Central memory CD8-positive, alpha-beta T cell (primary cell): ENCODE data around the gene FAM131A.
"Not testable (repeated sequence)": the region's sequence is repeated elsewhere in the genome, so short reads cannot be mapped to it uniquely, and the experiment has no call there.

Experiments
- ATAC-seq: fragments of 150-1000 bp; cut with Tn5 transposase; replicated peaks from 2 replicates; pipeline ENCODE4 v1.10.0; 2022; ENCODE audit warnings: mild to moderate bottlenecking, moderate FRiP score, moderate number of reproducible peaks; ENCODE audit not compliant: poor library complexity, severe bottlenecking; ENCODE audit errors: extremely low read depth
- DNase-seq, 2 donors: peaks; one replicate each; pipeline ENCODE4 v3.0.0; 2021; ENCODE audit warnings: low spot score in 2 of 2
- H3K27ac Mint-ChIP-seq: one replicate; pipeline ENCODE4 v1.8.0; 2022; ENCODE audit warnings: low read depth, mild to moderate bottlenecking, moderate library complexity, mixed read lengths
- H3K27me3 Mint-ChIP-seq: one replicate; pipeline ENCODE4 v1.8.0; 2022; ENCODE audit warnings: mixed read lengths
- H3K36me3 Mint-ChIP-seq: one replicate; pipeline ENCODE4 v1.8.0; 2022; ENCODE audit warnings: mild to moderate bottlenecking, moderate library complexity, mixed read lengths; ENCODE audit not compliant: insufficient read depth
- H3K4me1 Mint-ChIP-seq: one replicate; pipeline ENCODE4 v1.8.0; 2022; ENCODE audit warnings: mixed read lengths
- H3K4me3 Mint-ChIP-seq: one replicate; pipeline ENCODE4 v1.8.0; 2022; ENCODE audit warnings: mild to moderate bottlenecking, moderate library complexity, mixed read lengths
- H3K9me3 Mint-ChIP-seq: one replicate; pipeline ENCODE4 v1.8.0; 2022; ENCODE audit warnings: mixed read lengths

Gene FAM131A

DNA sequence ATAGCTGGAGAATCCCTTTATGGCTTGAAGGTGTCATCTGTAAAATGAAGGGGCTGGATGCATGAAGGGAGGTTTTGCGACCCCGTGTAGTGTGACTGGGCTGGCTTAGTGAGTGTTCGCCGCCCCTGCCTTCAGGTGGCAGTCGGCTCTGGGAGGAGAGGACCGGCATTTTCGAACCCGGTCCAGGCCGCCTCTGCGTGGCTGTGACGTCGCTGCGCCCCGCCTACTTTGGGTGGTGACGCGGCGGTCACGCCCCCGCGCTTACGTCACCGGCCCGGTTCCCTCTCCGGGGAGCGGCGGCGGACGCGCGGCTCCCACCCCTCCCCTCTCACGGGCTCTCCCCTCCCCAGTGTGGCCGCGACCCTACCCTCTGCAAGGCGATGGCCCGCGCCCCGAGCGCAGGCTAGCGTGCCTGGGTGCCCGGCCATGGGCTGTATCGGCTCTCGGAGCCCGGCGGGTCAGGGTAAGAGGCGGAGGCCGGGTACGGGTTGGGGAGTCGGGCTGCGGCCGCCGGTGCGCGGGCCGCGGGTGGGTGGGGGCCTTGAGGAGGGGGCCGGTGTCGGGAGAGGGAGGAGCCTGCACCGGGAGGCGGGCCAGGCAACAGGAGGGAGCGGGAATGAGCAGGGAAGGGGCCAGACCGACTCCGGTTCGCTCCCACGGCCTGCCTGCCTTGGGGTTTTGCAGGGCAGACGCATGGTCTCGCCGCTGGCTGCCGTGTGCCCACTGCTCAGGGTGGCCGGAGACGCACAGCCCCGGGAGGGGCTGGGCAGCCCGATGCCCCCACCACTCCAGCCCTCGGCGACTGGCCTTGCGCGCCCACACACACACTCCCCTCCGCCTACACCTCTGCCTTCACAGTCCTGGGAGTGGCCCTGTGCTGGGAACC, 1.5 kb upstream of the FAM131A start:
- Mint-ChIP-seq H3K27me3 (no peaks in the 10 kb centered on the region), H3K36me3 (peaks cover 50% of the 10 kb centered on the region), H3K4me3 (peak overlapping the region; percentile 83), H3K4me1 (peaks cover 48% of the 10 kb centered on the region), H3K27ac (peak overlapping the region; percentile 74), H3K9me3 (no peaks in the 10 kb centered on the region)
- ATAC-seq (peak; percentile 70), DNase-seq (peak; percentile 79 to 89)

DNA sequence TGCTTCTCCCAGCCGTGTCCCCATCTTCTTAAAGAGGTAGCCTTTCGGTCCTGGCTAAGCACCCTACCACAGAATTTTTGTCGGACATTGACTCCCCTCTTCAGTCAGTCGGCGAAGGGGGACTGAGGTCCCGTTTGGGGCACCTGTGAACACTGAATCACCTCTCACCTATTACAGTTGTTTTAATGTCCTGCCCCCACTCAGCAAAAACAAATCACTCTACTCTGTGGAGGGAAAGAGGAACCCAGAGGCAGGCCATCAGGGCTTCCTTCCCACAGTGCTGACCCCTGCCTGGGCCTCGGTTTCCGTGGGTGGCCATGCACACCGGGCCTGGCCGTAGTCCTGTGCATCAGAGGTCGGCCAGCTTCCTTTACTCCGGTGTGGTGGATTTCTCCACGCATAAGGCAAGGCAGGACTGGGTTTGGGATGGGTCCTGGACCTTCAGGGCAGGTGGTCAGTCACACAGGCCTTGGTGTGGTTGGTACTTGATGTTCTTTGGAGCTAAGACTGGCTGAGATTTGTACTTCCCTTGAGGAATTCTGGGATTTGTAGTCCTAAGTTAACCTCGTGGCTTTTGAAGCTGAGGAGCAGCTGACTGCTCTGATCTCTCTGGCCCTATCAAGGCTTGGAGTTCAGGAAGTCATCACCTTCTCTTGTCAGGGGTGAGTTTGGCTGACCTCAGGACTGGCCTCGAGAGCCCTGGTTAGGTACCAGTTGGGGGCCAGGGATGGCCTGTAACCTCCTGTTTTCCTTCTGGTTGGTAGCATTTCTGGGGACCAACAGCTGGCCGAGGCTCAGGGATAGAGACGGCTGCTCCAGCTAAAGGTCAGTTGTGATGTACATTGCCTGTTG, 627 bp upstream of the FAM131A start:
- Mint-ChIP-seq H3K9me3 (no peaks in the 10 kb centered on the region), H3K4me3 (peak overlapping the region; percentile 83), H3K27me3 (no peaks in the 10 kb centered on the region), H3K36me3 (peaks cover 41% of the 10 kb centered on the region), H3K4me1 (peaks cover 52% of the 10 kb centered on the region), H3K27ac (peak overlapping the region; percentile 74)
- no peak for DNase-seq
- ATAC-seq: no peak

DNA sequence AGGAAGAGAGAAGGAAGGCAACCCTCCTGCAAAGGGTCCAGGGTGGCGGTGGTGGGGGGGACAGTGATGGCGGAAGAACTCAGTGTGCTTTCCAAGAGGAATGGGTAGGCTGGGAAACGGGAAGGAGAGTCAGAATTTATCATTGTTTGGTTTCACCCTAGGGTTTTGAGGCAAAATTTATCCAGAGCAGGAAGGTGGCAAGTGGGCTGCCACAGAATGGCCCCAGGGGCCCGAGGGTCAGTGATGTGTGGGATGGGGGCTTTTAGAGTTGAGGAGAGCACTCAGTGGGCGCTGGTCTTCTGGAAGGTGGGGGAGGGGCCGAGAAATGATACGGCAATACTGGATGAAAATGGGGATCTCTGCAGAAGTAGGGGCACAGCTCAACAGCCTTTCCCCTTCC, 581 bp downstream of the FAM131A start:
- no peak for DNase-seq
- Mint-ChIP-seq H3K9me3 (no peaks in the 10 kb centered on the region), H3K4me3 (no peak overlapping the region), H3K27ac (peak overlapping the region; percentile 68), H3K36me3 (peaks cover 32% of the 10 kb centered on the region), H3K27me3 (no peaks in the 10 kb centered on the region), H3K4me1 (peaks cover 45% of the 10 kb centered on the region)
- no peak for ATAC-seq

DNA sequence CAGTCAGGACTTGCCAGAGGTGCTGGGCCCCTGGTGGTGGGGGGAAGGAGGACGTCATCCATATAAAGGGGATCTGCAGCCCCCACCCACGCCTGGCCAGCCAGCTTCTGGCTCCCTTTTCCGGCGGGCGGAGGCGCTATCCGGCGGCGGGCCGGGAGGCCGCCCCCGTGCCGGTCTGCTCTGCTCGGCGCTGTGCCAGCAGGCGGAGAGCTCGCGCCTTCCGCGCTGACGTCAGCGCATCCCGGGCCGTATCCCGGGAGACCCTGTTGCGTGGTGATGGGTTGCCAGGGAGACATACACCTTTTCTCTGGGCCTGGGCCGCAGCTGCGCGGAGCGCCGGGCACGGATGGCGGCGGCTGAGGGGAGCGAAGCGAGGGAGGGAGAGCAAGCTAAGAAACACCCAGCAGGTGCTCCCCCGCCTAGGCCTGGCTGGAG, 1.1 kb downstream of the FAM131A start:
- no peak for DNase-seq
- Mint-ChIP-seq H3K4me1 (peaks cover 40% of the 10 kb centered on the region), H3K27me3 (no peaks in the 10 kb centered on the region), H3K27ac (peak overlapping the region; percentile 68), H3K36me3 (peaks cover 27% of the 10 kb centered on the region), H3K4me3 (no peak overlapping the region), H3K9me3 (no peaks in the 10 kb centered on the region)
- no peak for ATAC-seq

DNA sequence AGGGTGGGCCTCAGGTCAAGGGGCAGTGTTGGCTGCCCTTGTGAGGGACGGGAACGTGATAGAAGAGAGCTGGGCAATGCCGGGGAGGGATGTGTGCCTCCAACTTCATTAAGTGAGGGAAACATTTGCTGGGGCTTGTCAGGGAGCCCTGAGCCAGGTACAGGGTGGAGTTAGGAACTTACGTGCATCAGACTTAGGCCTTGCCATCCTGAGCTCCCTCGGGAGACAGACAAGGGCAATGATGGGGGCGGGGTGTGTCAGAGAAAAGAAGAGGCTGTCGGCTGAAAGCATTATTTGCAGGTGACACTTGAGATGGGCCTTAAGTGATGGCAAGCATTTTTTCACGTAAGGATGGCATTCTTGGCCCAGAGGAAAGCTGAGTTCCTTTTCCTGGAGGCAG, 1.6 kb downstream of the FAM131A start:
- no peak overlapping the region for H3K27ac Mint-ChIP-seq
- no peak overlapping the region for H3K4me3 Mint-ChIP-seq
- no peaks in the 10 kb centered on the region for H3K9me3 Mint-ChIP-seq
- H3K36me3 Mint-ChIP-seq: peaks cover 23% of the 10 kb centered on the region
- DNase-seq: no peak
- ATAC-seq: no peak
- H3K27me3 Mint-ChIP-seq: no peaks in the 10 kb centered on the region
- H3K4me1 Mint-ChIP-seq: peaks cover 35% of the 10 kb centered on the region

DNA sequence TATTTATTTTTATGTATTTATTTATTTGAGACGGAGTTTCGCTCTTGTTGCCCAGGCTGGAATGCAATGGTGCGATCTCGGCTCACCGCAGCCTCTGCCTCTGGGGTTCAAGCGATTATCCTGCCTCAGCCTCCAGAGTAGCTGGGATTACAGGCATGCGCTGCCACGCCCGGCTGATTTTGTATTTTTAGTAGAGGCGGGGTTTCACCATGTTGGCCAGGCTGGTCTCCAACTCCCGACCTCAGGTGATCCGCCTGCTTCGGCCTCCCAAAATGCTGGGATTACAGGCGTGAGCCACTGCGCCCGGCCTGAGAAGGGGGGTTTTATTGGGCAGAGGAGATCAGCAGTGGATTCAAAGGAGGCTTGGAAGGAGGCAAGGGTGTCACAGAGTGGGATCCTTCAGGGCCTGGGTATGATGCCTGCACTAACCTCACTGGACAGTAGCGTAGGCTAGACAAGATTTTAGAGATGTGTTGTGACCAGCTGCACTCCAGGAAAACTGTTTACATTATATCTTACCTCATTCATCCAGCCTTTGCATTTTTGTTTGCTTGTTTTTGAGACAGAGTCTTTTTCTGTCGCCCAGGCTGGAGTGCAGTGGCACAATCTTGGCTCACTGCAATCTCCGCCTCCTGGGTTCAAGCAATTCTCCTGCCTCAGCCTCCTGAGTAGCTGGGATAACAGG, 2.2 kb downstream of the FAM131A start:
- Mint-ChIP-seq H3K4me1 (peaks cover 33% of the 10 kb centered on the region), H3K36me3 (peaks cover 18% of the 10 kb centered on the region)
- not testable (repeated sequence) for H3K27me3 Mint-ChIP-seq, H3K4me3 Mint-ChIP-seq, H3K27ac Mint-ChIP-seq, ATAC-seq, DNase-seq, H3K9me3 Mint-ChIP-seq

DNA sequence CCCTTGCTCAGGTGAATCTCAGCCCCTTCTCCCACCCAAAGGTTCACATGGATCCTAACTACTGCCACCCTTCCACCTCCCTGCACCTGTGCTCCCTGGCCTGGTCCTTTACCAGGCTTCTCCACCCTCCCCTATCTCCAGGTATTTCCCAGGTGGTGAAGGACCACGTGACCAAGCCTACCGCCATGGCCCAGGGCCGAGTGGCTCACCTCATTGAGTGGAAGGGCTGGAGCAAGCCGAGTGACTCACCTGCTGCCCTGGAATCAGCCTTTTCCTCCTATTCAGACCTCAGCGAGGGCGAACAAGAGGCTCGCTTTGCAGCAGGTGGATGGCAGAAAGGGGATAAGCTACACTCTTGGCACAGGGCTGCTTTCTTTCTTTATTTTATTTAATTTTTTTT, 4.5 kb downstream of the FAM131A start:
- DNase-seq (no peak), ATAC-seq (no peak)
- Mint-ChIP-seq H3K4me1 (peaks cover 20% of the 10 kb centered on the region), H3K27ac (no peak overlapping the region), H3K9me3 (no peaks in the 10 kb centered on the region), H3K27me3 (no peaks in the 10 kb centered on the region), H3K4me3 (no peak overlapping the region), H3K36me3 (peaks cover 4% of the 10 kb centered on the region)

DNA sequence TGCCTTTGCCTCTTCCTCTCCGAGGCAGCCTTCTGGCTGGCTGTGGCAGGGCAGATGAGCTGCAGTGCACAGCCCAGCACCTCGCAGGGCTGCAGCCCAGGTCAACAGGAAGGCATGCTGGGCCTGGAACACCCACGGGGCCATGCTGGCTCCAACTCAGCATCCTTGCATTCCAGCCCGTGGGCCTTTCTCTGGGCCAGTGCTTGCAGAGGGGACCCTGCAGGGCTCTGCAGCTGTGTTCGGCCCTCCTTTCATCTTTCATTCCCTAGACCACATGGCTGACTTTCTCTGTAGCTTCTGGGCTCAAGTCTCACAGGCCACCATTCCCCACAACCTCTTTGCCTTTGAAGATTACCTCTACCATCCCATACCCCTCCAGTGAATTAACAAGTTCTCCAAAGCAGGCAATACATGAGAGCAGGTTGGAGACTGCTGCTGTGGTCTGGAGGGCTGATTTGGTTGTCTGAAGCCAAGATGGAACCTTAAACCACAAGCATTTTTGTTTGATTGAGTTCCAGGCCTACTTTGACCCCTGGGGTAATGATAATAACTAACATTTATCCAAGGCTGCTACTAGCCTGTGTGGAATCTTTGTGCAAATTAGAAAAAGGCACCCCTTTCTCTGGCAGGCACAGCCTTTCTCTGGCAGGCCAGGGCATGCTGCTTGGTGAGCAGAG, 5.9 kb downstream of the FAM131A start:
- H3K4me3 Mint-ChIP-seq: no peak overlapping the region
- peaks cover 1% of the 10 kb centered on the region for H3K36me3 Mint-ChIP-seq
- H3K27ac Mint-ChIP-seq: no peak overlapping the region
- DNase-seq (no peak), ATAC-seq (no peak)
- H3K9me3 Mint-ChIP-seq: no peaks in the 10 kb centered on the region
- peaks cover 8% of the 10 kb centered on the region for H3K4me1 Mint-ChIP-seq
- H3K27me3 Mint-ChIP-seq: no peaks in the 10 kb centered on the region

DNA sequence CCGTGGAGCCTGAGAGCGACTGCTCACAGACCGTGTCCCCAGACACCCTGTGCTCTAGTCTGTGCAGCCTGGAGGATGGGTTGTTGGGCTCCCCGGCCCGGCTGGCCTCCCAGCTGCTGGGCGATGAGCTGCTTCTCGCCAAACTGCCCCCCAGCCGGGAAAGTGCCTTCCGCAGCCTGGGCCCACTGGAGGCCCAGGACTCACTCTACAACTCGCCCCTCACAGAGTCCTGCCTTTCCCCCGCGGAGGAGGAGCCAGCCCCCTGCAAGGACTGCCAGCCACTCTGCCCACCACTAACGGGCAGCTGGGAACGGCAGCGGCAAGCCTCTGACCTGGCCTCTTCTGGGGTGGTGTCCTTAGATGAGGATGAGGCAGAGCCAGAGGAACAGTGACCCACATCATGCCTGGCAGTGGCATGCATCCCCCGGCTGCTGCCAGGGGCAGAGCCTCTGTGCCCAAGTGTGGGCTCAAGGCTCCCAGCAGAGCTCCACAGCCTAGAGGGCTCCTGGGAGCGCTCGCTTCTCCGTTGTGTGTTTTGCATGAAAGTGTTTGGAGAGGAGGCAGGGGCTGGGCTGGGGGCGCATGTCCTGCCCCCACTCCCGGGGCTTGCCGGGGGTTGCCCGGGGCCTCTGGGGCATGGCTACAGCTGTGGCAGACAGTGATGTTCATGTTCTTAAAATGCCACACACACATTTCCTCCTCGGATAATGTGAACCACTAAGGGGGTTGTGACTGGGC, 7.3 kb downstream of the FAM131A start:
- no peak for ATAC-seq
- DNase-seq: no peak
- Mint-ChIP-seq H3K27me3 (no peaks in the 10 kb centered on the region), H3K4me3 (no peak overlapping the region), H3K9me3 (no peaks in the 10 kb centered on the region), H3K4me1 (peaks cover 8% of the 10 kb centered on the region), H3K36me3 (peaks cover 1% of the 10 kb centered on the region), H3K27ac (no peak overlapping the region)

DNA sequence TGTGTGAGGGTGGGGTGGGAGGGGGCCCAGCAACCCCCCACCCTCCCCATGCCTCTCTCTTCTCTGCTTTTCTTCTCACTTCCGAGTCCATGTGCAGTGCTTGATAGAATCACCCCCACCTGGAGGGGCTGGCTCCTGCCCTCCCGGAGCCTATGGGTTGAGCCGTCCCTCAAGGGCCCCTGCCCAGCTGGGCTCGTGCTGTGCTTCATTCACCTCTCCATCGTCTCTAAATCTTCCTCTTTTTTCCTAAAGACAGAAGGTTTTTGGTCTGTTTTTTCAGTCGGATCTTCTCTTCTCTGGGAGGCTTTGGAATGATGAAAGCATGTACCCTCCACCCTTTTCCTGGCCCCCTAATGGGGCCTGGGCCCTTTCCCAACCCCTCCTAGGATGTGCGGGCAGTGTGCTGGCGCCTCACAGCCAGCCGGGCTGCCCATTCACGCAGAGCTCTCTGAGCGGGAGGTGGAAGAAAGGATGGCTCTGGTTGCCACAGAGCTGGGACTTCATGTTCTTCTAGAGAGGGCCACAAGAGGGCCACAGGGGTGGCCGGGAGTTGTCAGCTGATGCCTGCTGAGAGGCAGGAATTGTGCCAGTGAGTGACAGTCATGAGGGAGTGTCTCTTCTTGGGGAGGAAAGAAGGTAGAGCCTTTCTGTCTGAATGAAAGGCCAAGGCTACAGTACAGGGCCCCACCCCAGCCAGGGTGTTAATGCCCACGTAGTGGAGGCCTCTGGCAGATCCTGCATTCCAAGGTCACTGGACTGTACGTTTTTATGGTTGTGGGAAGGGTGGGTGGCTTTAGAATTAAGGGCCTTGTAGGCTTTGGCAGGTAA, 8.1 kb downstream of the FAM131A start:
- no peaks in the 10 kb centered on the region for H3K27me3 Mint-ChIP-seq
- H3K4me3 Mint-ChIP-seq: no peak overlapping the region
- DNase-seq (no peak), ATAC-seq (no peak)
- H3K27ac Mint-ChIP-seq: no peak overlapping the region
- no peaks in the 10 kb centered on the region for H3K9me3 Mint-ChIP-seq
- H3K4me1 Mint-ChIP-seq: peaks cover 8% of the 10 kb centered on the region
- H3K36me3 Mint-ChIP-seq: peaks cover 1% of the 10 kb centered on the region
